GM18511 (cell line): ENCODE results near the gene RBM6.
A peak's percentile ranks its signal among the peaks of the same experiment; 100 is the strongest.

Source experiments
- ATAC-seq: cut with Tn5 transposase; IDR thresholded peaks from one replicate; pipeline ENCODE4 v1.9.1; 2021; ENCODE audit warnings: mild to moderate bottlenecking, moderate library complexity; ENCODE audit not compliant: unreplicated experiment

The RBM6 gene

DNA sequence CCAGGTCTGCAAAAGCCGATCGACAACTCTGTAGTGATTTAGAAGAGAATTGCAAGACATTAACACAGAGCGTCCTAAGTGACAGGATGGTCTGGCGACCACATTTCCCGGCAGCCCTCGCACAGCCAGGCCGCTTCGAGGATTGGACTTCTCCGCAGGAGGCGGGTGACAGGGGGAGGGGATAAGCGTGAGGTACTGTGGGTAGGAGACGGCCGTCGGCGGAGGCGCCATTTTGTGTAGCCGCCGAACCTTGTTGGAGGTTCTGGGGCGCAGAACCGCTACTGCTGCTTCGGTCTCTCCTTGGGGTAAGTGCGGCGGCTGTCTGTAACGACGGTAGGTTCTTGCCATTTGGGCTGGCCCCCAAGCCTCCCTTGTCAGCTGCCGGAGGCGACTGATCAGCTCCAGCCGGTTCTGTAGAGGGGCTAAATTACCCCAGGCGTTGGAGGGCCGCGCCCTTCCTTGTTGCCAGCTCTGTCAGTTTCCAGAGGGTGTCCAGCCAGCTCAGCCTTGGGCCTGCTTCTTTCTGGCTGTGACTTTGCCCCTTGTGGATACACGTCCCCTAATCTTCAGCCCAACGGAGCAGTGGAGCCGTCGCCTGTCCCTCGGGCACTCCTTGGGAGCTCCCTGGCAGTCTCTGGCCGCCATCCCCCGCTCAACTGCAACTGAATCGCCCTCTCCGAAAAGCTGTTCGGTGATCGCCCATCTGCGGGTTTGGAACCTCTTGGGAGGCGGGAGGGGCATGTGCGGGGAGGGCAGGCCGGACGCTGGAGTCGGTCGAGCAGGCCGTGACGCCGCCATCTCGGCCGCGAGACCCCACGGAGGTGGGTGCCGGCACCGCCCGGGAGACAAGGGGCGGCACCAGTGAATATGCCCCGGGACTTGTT lies 149.0 kb downstream of the RBM6 start, which contains the start of gene RBM5:
Gene RBM5, plus strand, starts transcription at position 195 of the 884 bp plus-strand sequence. CDS start 1,516 bp downstream, outside the sequence.
- peak; percentile 99 for ATAC-seq

DNA sequence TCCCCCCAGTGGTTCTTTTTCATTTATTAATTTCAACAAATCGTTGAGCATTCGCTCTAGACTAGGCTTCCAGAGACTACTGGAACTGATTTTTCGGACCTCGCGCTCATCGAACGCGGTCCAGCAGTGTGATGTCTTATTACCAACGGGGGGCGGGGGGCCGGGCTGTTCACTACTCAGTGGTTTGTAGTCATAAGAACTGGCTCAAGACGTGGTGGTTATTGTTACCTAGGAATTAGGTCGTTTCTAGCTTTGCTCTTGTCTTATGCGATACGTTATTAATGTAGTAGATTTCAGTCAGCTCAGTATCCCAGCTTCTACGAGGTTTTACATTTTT lies 149.6 kb downstream of the RBM6 start:
- ATAC-seq, result no peak

DNA sequence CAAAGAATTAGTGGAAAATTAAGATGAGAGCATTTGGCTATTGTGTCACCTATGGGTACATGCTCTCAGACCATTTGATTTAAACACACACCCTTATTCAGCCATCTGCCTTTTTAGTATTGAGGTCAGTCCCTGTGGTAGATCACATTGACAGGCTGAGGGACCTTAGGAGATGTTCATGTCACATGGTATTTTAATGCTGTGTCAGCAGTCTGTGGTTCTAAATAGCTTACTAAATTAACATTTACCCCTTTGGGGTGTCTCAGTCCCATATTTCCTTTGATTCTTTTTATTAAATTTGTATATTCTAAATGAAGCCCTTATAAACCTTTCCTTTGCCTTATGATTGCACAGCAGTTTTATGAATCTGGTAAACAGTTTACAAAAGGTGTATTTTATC lies 151.0 kb downstream of the RBM6 start:
- ATAC-seq, result no peak

DNA sequence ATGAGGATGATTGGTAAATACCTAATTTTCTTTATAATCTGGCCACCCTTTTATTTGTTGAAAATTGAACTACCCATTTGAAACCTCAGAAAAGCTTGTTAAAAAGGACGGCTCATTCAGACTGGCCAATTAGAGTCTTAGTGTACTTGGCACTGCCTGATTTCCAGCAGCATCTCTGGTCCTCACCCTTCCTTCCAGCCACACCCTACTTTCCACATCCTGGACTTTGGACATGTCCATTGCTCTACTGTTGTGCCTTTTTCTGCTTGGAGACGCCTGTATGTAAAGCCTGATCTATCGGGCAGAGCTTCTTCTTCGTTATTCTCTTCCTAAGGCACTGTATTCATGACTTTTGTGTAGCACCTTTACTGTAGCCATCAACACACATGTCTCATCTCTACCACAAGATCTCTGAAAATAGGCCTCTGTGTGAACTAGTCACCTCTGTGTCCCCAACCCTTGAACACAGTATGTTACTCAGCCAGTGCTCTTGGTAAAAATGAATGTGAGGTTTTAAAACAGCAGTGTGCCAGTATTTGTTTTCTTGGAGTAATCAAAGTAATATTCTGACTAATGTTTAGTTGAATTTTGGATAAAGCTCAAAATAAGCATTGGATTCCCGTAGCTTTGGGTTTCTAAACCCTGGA lies 155.5 kb downstream of the RBM6 start:
- ATAC-seq, result no peak

DNA sequence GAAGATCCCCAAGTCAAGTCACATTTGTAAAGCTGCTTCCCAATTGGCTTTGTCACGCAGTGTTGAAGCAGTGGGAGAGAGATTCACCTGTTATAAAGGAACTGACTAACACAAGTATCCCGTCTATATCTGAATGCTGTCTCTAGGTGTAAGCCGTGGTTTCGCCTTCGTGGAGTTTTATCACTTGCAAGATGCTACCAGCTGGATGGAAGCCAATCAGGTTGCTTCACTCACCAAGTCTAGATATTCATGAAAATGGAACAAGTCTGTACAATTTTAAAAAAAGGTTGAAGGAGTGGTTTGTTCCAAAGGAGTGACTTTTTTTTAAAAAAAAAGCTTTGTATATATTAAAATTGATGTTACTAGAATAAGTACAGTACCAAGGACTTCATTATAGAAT lies 160.4 kb downstream of the RBM6 start:
- no peak for ATAC-seq

DNA sequence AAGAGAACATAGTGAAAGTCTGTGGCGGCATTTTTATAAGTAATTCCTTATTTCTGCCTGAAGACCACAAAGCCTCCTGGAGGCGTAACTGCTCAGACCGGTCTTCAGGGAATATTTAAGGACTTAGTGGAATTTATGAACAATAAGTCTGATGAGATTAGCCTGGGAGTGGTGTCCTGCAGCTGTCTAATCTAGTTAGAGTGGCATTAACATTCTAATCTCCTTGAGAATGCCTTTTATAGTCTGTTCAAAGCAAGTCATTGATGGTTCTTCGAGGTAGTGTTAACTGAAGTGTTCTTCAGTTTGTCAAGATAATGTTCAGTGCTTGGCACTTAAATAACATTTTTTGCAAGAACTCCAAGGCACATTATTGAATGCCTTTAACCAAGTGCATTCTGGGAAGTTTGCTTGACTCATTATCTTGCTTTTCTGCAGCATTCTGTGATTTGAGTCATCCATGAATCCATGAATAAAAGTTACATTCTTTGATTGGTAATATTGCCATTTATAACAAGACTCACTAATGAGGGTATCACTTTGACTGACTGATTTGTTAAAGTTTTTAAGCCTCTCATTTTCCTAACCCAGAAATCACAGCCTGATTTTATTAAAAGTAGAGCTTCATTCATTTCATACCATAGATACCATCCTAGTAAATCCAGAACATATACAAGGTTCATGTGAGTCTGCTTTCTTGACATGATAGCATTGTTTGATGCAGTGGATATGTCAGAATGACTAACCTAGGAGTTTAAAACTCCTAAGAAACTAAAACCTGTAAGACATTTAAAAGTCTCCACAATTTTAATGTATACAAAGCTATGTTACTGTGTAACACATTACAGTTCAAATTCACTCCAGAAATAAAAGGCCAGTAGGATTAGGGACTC lies 161.3 kb downstream of the RBM6 start:
- ATAC-seq, result no peak

DNA sequence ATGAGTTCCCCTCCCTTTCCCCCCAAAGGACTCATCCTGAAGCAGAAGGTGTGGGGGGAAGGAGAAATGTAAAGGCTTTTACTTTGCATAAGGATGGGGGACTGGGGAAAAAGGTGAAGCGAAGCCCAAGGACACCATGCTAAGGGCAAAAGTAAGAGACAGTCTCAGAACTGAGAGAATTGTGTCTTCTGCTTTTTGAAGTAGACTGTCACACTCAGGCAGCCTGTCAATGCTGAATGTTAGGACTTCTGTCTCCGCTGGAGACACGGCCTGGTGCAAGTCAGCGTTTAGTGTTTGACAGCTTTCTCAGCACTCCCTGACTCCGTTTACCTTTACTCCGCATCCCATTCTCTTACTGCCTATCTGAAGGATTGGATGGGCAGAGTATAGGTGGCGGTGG lies 162.6 kb downstream of the RBM6 start:
- ATAC-seq, result no peak

DNA sequence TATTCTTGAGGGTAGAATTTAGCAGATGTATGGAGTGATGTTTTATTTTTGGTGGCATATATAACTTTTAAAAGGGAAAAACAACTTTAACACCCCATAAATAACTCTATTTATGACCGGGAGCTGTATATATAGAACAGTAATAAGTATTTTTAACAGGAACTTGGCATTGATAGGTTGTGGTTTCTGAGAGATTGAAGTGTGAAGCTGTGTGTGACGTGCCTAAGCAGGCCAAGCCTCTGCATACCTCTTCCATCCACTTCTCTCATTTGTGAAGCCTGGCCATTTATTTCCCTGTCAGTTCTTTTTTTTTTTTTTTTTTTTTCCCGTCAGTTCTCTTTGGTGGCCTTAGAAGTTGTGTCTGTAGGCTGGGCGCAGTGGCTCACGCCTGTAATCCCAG lies 171.8 kb downstream of the RBM6 start:
- ATAC-seq, result no peak

DNA sequence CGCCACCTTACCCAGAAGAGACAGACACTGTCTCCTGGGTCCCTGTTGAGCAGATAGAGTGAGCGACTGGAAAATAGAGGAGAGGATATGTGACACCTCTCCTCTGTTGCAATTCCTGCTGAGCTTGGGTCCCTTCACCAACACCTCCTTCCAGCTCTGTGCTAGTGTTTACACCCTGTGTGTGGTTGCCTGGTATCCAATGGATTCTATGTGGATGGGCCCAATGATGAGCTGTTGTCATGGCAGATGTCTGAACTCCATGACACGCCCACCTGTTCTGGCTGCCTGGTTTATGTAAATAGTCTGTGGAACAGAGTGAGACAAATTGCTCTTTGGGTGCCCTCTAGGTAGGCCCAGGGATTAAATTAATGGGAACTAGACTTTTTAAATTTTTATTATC lies 172.5 kb downstream of the RBM6 start:
- ATAC-seq, result no peak

DNA sequence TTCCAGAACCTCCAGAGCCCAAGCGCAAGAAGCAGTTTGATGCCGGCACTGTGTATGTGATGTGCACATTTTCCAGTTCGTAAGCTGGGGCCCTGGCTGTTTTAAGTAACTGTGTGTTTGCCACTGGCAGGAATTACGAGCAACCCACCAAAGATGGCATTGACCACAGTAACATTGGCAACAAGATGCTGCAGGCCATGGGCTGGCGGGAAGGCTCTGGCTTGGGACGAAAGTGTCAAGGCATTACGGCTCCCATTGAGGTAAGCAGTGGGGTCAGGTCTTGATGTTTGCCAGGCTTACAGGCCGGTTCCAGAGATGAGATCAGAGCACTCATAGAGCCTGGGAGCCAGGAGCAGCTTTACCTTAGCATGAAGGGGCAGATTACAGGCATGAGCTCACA lies 177.2 kb downstream of the RBM6 start:
- no peak for ATAC-seq

DNA sequence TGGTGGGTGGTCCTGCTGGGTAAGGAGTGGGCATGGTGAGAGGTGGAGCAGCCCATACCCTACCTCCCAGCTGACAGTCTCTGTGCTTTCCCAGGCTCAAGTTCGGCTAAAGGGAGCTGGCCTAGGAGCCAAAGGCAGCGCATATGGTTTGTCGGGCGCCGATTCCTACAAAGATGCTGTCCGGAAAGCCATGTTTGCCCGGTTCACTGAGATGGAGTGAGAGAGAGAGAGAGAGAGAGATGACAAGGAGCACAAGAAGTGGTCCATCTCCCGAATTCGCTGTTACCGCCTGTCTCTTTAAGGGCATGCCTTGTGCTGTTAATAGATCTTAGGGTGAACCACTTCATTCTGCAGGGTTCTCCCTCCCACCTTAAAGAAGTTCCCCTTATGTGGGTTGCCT lies 178.3 kb downstream of the RBM6 start:
- no peak for ATAC-seq

DNA sequence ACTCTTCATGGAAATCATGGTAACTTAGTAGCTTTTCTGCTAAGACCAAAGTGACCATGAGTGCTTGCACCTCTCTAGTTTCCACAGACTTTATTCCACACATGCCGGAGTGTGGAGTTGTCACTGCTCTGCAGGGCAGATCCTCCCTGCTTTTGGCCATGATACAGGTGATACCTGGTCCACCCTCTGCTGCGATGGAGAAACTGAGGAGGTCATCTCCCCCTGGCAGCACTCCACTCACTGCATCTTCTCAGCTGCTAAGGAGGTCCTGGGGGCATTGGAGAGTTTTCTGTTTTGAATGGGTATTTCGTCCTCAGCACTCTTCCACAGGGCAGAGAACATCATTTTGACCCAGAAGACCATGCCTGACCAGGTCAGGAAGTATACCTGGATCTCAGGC lies 179.8 kb downstream of the RBM6 start:
- no peak for ATAC-seq

DNA sequence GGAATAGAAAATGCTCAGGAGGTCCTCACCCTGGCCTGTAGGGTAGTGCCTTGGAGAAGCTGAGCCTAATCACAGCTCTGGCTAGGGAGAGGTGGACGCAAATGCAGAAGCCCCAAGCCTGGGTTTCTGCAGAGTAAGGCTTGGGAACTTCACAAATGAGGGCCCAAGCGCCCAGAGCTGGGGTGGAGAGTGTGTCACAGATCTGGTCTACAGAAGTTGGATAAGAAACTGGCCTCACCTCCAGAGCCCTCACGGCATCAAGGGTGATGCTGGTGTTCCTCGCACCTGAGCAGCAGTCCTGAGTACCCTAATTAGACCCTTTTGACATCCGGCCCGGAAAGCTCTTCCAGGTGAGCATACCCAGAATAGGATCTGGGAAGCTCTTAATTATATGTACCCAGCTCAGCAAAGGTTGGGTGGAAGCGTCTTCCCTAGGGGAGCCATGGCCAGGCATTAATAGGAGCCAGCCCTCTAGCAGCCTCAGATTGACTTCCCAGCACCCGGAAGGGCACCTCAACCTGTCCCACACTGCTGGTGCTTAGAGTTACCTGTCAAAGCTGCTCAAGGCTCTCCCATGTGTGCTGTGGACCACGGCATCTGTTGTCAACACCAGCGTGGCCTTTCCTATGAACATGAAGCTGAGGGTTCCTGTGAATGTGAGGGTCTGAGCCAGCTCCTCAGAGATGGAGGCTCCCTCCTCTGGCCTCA lies 180.6 kb downstream of the RBM6 start:
- ATAC-seq, result no peak

DNA sequence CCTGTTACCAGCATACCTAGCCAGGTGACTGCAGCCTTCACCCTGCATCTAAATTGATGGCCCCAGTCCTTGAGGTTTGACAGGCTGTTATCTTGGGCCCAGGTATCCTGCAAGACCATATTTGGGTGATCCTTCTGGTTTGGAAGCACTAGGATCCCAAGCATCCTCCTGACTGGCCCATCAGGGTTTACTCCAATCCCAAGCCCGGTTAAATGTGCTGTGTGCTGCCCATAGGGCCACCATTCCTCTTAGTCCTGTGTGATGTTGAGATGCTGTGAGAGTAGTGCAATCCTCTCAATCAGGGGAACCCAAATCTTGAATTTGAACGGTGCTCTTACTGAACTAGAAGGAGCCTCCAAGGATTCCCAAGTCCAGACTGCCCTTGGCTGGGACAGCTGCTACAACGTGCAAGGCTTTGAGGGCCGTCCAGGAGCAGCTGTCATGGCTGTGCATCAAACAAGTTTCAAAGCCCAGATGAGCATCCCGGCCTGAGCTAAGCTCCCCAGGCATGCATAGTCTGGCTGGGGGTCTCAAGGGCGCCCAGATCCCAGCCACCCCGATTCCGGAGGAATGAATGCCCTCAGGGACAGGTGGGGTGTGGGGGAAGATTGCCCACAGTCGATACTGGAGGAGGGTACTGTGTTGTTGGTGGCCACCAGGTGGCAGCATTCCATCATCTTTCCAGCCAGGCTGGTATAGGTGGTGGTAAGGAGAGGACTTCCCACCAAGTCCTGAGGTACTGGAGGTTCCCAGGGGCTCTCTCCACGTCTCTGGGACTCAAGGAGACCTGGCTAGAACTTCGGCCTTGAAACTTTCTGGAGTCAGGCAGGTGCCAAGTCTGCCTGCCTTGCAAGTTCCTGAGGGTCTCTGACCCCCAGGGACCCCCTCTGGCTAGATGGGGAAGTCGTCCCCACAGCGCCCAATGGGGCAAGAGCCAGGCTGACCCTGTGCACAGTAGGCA lies 181.4 kb downstream of the RBM6 start:
- ATAC-seq, result peak; percentile 78

DNA sequence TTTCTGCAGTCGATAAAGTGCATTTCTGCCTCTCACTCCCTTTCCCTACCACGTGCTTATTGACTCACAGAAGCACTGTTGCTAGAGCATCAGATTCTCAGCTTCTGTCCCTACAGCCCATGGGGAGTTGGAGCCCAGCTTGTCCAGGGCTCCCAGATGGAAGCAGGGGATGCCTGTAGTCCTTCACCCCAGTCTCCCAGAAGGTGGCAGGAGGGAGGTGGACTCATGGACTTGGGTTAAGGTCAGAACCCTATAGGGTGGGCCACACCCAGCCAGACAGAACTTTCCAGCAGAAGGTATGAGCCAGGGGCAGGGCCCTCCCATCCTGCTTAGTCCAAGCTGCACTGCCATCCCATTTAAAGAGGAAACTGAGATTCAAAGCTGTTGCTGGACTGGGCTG lies 182.1 kb downstream of the RBM6 start:
- ATAC-seq, result no peak

DNA sequence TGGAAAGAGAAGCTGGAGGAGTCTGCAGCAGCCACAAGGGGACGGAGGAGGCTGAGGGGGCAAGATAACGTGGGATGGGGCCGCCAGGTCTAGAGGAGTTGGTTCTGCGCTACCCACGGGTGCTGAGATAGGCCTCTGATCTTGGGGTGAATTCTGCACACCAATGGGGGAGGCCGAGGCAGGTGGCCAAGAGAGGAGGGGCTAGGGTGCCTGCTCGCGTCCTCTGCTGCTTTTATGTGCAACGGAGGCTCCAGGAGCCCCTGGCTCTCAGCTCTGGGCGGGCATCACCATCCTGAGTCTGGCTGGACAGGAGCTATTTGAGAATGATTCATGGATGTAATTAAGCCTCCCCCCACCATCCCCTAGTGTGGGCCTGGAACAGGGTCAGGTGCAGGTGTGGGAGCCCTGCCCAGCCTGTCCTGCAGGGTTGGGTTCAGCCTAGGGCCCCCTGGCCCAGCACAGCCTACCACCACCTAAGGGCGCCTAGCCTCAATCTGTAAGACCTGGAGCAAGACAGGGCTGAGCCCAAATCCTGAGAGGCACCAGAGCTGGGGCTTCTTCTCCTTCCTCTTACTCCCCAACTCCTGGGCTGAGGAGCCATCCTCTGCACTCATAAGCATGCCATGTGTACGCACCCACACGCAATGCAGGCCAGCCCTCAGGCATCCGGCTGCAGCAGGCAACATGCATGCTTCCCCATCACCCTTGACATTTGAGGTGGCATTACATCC lies 182.9 kb downstream of the RBM6 start:
- no peak for ATAC-seq

DNA sequence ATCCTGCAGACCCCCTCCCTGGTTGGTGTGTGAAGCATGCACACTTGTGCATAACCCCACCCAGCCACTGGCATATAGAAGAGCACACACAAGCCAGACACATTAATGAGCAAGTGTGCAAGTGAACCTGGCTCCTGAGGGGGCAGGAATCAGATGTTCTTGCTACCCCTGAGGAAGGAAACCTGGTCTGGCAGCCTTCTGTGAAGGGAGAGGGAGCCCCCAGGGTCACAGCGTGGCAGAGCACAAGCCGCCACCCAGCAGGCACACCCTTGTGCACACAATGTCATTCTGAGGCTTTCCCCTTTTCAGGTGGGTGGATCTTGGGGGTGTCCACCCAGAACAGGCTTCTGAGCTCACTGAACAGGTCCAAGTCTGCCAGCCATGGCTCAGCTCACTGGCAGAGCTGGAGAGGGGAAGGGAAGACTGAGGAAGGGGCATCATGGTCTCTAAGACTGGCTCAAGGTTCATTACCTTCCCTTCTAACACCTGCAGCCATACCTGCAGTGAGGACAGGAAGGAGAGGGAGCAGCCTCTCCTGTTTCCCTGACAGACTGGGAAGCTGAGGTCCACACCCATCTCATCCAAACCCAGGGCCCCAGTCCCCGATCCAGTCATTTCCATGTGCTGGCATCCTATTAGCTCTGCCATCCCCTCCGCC lies 183.6 kb downstream of the RBM6 start:
- ATAC-seq, result no peak

DNA sequence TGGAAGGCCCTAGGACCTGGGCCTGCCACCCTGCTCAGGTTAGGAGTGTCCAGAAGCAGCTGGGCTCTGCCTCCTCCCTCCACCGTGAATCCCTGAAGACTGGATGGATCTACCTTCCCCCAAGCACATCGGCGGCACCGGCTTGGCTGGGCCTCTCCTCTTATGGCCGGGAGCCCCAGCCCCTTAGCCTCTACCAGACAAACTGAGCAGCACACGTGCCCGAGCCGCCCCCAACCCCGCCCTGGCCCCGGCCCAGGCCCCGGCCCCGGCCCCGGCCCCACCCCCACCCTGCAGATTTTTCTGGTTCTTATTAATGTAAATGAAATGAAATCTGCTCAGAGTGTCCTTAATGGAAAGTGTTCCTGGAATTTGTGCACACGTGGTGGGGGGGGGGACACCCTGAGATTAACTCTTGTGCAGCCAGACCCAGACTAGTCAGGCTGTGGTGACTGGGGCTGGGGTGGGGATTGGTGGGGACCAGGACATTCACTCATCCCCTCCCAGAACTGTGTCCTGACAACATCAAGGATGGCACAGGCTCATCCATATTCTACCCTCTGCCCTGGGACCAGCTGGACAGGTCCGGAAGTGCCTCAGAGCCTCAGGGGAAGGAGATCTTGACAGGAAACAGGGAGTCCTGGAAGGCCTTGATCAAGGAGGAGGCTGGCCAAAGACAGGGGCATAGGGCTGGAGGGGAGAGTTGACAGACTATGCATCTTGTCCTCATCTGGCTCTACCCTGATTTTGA lies 184.3 kb downstream of the RBM6 start:
- ATAC-seq, result no peak
